D341Med (cell line): ENCODE measurements around the gene VASN.

ENCODE experiments used
- DNase-seq: peaks from one replicate; pipeline ENCODE4 v3.0.0; 2012; ENCODE audit warnings: low spot score

The VASN gene

DNA sequence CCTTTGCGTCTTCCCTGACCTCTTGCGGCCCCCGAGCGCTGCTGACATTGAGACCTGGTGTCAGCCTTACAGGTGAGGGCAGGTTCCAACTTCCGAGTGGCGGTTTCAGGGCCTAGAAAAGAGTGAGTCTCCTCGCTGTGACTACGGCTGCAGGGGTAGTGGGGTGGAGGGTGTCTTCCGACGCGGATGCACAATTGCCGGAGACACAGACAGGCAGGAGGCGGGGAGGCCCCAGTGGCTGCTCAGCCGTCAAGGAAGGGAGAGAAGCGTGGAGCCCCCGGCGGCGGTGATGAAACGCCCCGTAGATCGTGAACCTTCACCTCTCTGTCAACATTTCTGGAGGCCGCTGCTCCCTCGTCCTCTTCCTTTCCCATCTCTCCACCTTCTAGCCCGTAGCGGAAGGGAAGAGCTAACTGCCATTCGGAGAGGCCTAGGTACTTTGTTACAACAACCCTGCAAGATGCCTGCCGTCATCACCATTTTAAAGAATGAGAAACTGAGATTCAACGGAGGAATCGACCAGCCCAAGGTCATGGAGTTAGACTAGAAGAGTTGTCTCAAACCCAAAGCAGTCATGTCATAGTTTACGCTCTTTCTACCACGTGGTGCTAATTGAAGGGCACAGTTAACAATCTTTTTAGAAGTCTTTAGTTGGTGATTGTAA is 54.5 kb downstream of the VASN start:
- DNase-seq = no peak

- DNase-seq = no peak
Measured at GRCh38 chr16:4426722-4427372, 55.2 kb downstream of the VASN start.

DNA sequence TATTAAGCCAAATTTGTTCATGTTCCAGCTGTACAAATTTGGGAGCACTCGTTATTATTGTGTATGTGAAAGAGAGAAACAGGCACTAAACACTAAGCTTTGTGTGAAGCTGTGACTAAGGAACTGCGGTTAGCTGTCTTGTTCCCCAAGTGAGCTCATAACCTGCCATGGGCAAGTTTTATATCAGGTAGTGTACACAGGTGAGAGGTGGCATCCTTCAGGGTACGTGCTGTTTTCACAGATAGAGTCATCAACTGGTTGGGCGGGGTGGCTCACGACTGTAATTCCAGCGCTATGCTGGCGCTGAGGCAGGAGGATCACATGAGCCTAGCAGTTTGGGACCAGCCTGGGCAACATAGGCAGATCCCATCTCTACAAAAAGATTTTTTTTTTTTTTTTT is 56.9 kb downstream of the VASN start:
- DNase-seq = no peak

GRCh38 chr16:4431023-4431422 is 59.4 kb downstream of the VASN start:
- no peak for DNase-seq
